Fibroblast of mammary gland (primary cell): Measurements from ENCODE around the gene MAGEB6.

Experiments used
- DNase-seq: peaks from one replicate; pipeline ENCODE4 v3.0.0-alpha.2; 2010; ENCODE audit warnings: low read depth
- H3K4me3 ChIP-seq: 2 replicates; pipeline ENCODE4 v1.5.1; 2011; ENCODE audit warnings: low read depth, mild to moderate bottlenecking, low read length, moderate library complexity; ENCODE audit not compliant: control insufficient read depth
- CTCF ChIP-seq: conservative IDR thresholded peaks from 2 replicates; pipeline ENCODE4 v1.5.1; 2011; ENCODE audit warnings: low read depth, low read length, inconsistent platforms; ENCODE audit not compliant: control insufficient read depth, insufficient read depth

The MAGEB6 gene

GRCh38 chrX:26219351-26219750, 27.1 kb downstream of the MAGEB6 start:
- DNase-seq = no peak
- TF ChIP-seq CTCF = no peak
- no peak overlapping the region for H3K4me3 ChIP-seq

DNA sequence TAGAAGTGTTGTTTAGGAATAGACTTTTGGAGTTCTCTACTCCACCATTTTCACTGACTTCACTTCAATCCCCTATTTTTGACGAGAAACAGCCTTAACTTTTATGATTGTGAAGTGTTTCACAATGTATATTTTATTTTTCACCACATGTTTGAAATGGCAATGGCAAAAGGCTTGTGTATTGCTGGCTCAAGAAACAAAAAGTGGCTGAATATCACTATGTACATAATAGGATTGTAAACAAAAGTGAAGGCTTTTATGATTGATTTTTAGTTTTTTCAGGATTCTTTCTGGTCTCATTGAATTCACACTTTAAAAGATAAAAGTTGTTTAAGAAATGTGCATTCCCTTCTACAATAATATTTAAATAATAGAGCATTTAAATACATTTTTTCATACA, 41.9 kb downstream of the MAGEB6 start:
- DNase-seq = no peak
- no peak overlapping the region for H3K4me3 ChIP-seq
- TF ChIP-seq CTCF = no peak
